LNCAP (cell line): Measurements from ENCODE around the gene CETP.

Experiments
- CTCF ChIP-seq: fragments of 450-650 bp; IDR thresholded peaks from 2 replicates; pipeline ENCODE4 v1.5.1; 2017; ENCODE audit warnings: mild to moderate bottlenecking

The CETP gene

GRCh38 chr16:56931892-56932720, 29.6 kb upstream of the CETP start, which contains the start of gene HERPUD1:
Gene HERPUD1 (plus strand): TSS chr16:56932142. CDS start chr16:56932245, 103 bp downstream.
- TF ChIP-seq CTCF, result no peak

GRCh38 chr16:56932721-56933619, 28.8 kb upstream of the CETP start:
- no peak for TF ChIP-seq CTCF

DNA sequence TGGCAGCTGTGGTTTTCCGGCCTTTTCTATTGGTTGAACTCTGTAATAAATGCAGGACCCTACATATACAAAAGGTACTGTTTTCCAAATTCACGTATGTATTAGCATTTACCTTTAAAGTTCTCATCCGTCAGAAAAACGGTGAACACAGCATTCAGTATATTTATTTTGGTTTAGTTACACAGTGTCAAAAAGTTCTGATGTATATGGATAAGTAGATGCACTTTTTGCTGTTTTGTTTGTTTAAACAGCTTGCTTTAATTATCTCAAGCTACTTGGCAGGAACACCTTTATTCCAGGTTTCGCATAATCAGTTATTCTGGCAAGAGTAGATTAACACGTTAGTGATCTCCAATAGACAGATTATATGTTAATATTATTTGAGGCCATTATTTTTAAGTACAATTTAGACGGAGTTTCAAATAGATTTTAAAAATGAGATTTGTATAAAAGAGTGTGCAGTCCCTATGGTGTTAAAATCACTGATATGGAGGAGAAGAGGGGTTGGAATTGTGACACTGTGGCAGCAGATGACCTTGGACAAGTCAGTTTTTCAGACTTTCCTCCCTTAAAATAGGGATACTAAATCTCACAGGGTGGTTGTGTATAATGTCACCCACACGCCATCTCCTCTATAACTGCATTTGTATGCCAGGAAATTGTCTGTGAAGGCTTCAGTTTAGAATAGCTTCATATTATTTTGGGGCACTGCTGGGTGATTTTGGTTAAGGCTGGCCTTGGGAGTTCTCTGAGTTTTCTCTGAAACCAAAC, 27.7 kb upstream of the CETP start:
- no peak for TF ChIP-seq CTCF

DNA sequence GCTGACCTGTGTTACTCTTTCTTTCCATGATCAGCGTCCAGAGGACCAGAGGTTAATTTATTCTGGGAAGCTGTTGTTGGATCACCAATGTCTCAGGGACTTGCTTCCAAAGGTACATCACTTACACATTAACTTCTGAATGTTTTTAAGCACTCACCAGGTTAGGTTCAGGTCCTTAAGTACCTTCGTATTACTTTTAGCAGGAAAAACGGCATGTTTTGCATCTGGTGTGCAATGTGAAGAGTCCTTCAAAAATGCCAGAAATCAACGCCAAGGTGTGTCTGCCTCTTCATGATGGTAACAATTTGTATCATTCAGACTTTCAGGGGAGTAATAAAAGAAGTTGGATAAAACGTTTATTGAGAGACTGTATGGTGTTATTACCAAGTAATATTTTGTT, 26.5 kb upstream of the CETP start:
- no peak for TF ChIP-seq CTCF

DNA sequence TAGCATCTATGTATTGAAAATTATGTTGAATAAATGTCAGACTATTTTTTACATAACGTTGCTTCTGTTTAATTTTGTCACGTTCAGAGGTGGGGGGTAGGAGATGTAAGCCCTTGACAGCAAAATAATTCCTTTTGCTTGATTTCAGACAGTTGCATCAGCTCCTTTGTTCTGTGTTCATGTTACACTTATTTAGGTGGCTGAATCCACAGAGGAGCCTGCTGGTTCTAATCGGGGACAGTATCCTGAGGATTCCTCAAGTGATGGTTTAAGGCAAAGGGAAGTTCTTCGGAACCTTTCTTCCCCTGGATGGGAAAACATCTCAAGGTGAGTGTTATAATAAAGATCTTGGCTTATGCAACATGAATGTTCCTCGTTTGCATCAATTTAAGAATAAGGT, 25.3 kb upstream of the CETP start:
- TF ChIP-seq CTCF, result no peak

- no peak for TF ChIP-seq CTCF
Measured at GRCh38 chr16:56936950-56937349, 24.8 kb upstream of the CETP start.
